SK-N-SH treated with all-trans-retinoic acid at 6 μM for 48 hours (cell line): ENCODE results near the gene PIANP.

Source experiments
- ATAC-seq: fragments of 200-7000 bp; cut with Tn5 transposase; 3 replicates; pipeline ENCODE4 v1.9.1; 2020; ENCODE audit warnings: mild to moderate bottlenecking, moderate library complexity
- ARNTL ChIP-seq: fragments of 450-650 bp; formaldehyde crosslinking; IDR thresholded peaks from 2 replicates; pipeline ENCODE4 v1.5.0; 2020; ENCODE audit warnings: low read depth, mild to moderate bottlenecking, moderate library complexity, borderline replicate concordance
- BACH2 ChIP-seq: fragments of 250-450 bp; sonication (Bioruptor Pico); IDR thresholded peaks from 2 replicates; pipeline ENCODE4 v1.9.0; 2021; ENCODE audit warnings: mild to moderate bottlenecking, borderline replicate concordance
- CSDC2 ChIP-seq: fragments of 250-450 bp; sonication (Bioruptor Pico); IDR thresholded peaks from 2 replicates; pipeline ENCODE4 v1.5.0; 2020; ENCODE audit warnings: mild to moderate bottlenecking, moderate library complexity
- GLIS3 ChIP-seq: fragments of 250-450 bp; sonication (Bioruptor Pico); IDR thresholded peaks from 2 replicates; pipeline ENCODE4 v1.5.0; 2020; ENCODE audit warnings: mild to moderate bottlenecking, moderate library complexity
- ISL1 ChIP-seq: fragments of 250-450 bp; sonication (Bioruptor Pico); IDR thresholded peaks from 2 replicates; pipeline ENCODE4 v2.1.2; 2022; ENCODE audit warnings: mild to moderate bottlenecking, moderate library complexity
- PATZ1 ChIP-seq: fragments of 250-450 bp; sonication (Bioruptor Pico); IDR thresholded peaks from 2 replicates; pipeline ENCODE4 v1.8.0; 2020; ENCODE audit warnings: mild to moderate bottlenecking, moderate library complexity, borderline replicate concordance
- POU6F1 ChIP-seq: fragments of 250-450 bp; sonication (Bioruptor Pico); IDR thresholded peaks from 2 replicates; pipeline ENCODE4 v1.8.0; 2021; ENCODE audit warnings: low read depth, mild to moderate bottlenecking, moderate library complexity, borderline replicate concordance
- PPARA ChIP-seq: fragments of 250-450 bp; sonication (Bioruptor Pico); IDR thresholded peaks from 2 replicates; pipeline ENCODE4 v1.5.0; 2020; ENCODE audit warnings: mild to moderate bottlenecking, borderline replicate concordance
- RARB ChIP-seq: fragments of 250-450 bp; sonication (Bioruptor Pico); IDR thresholded peaks from 2 replicates; pipeline ENCODE4 v1.8.0; 2021; ENCODE audit warnings: mild to moderate bottlenecking, moderate library complexity
- SNAI2 ChIP-seq: fragments of 250-450 bp; sonication (Bioruptor Pico); IDR thresholded peaks from 2 replicates; pipeline ENCODE4 v1.5.0; 2020; ENCODE audit warnings: mild to moderate bottlenecking, moderate library complexity
- TCF4 ChIP-seq: fragments of 250-450 bp; sonication (Bioruptor Pico); IDR thresholded peaks from 2 replicates; pipeline ENCODE4 v1.8.0; 2021; ENCODE audit warnings: mild to moderate bottlenecking, moderate library complexity, borderline replicate concordance
- TOX ChIP-seq: fragments of 250-450 bp; sonication (Bioruptor Pico); IDR thresholded peaks from 2 replicates; pipeline ENCODE4 v1.8.0; 2021; ENCODE audit warnings: mild to moderate bottlenecking, moderate library complexity, borderline replicate concordance
- TSHZ2 ChIP-seq: fragments of 250-450 bp; sonication (Bioruptor Pico); IDR thresholded peaks from 2 replicates; pipeline ENCODE4 v1.5.0; 2020; ENCODE audit warnings: mild to moderate bottlenecking, moderate library complexity
- ZC3H10 ChIP-seq: fragments of 250-450 bp; sonication (Bioruptor Pico); IDR thresholded peaks from 2 replicates; pipeline ENCODE4 v1.5.1; 2021; ENCODE audit warnings: mild to moderate bottlenecking, moderate library complexity
- ZFP3 ChIP-seq: fragments of 250-450 bp; sonication (Bioruptor Pico); IDR thresholded peaks from 2 replicates; pipeline ENCODE4 v1.5.0; 2020; ENCODE audit warnings: mild to moderate bottlenecking, moderate library complexity
- ZFP30 ChIP-seq: fragments of 450-650 bp; formaldehyde crosslinking; IDR thresholded peaks from 2 replicates; pipeline ENCODE4 v1.5.0; 2022; ENCODE audit warnings: mild to moderate bottlenecking, moderate library complexity
- ZNF565 ChIP-seq: fragments of 450-650 bp; formaldehyde crosslinking; conservative IDR thresholded peaks from 2 replicates; pipeline ENCODE4 v1.5.0; 2020; ENCODE audit warnings: low read depth, mild to moderate bottlenecking, moderate library complexity
- ZNF70 ChIP-seq: fragments of 450-650 bp; formaldehyde crosslinking; IDR thresholded peaks from 2 replicates; pipeline ENCODE4 v1.5.0; 2020; ENCODE audit warnings: mild to moderate bottlenecking, moderate library complexity
- TF ChIP-seq, protein P1 (sequence below): fragments of 250-450 bp; sonication (Bioruptor Pico); IDR thresholded peaks from 2 replicates; pipeline ENCODE4 v1.5.1; 2020; ENCODE audit warnings: low read depth, mild to moderate bottlenecking, moderate library complexity
- TF ChIP-seq, protein P2 (sequence below): fragments of 250-450 bp; sonication (Bioruptor Pico); IDR thresholded peaks from 2 replicates; pipeline ENCODE4 v1.5.1; 2021; ENCODE audit warnings: mild to moderate bottlenecking, moderate library complexity

The PIANP gene

GRCh38 chr12:6703631-6704030 lies 3.0 kb upstream of the PIANP start:
- TF ChIP-seq ZFP3 (no peak), ZFP30 (CRISPR knock-in tag) (no peak), BACH2 (CRISPR knock-in tag) (no peak), PPARA (CRISPR knock-in tag) (no peak), TCF4 (CRISPR knock-in tag) (no peak), POU6F1 (CRISPR knock-in tag) (no peak), TOX (CRISPR knock-in tag) (no peak), ZC3H10 (no peak), ZNF70 (CRISPR knock-in tag) (no peak), PATZ1 (CRISPR knock-in tag) (no peak), GLIS3 (CRISPR knock-in tag) (no peak), TSHZ2 (CRISPR knock-in tag) (no peak), ARNTL (CRISPR knock-in tag) (no peak), ZNF565 (CRISPR knock-in tag) (no peak), CSDC2 (CRISPR knock-in tag) (no peak)
- TF ChIP-seq, protein P1, sequence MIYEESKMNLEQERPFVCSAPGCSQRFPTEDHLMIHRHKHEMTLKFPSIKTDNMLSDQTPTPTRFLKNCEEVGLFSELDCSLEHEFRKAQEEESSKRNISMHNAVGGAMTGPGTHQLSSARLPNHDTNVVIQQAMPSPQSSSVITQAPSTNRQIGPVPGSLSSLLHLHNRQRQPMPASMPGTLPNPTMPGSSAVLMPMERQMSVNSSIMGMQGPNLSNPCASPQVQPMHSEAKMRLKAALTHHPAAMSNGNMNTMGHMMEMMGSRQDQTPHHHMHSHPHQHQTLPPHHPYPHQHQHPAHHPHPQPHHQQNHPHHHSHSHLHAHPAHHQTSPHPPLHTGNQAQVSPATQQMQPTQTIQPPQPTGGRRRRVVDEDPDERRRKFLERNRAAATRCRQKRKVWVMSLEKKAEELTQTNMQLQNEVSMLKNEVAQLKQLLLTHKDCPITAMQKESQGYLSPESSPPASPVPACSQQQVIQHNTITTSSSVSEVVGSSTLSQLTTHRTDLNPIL (CRISPR knock-in tag), result no peak
- no peak for ATAC-seq

DNA sequence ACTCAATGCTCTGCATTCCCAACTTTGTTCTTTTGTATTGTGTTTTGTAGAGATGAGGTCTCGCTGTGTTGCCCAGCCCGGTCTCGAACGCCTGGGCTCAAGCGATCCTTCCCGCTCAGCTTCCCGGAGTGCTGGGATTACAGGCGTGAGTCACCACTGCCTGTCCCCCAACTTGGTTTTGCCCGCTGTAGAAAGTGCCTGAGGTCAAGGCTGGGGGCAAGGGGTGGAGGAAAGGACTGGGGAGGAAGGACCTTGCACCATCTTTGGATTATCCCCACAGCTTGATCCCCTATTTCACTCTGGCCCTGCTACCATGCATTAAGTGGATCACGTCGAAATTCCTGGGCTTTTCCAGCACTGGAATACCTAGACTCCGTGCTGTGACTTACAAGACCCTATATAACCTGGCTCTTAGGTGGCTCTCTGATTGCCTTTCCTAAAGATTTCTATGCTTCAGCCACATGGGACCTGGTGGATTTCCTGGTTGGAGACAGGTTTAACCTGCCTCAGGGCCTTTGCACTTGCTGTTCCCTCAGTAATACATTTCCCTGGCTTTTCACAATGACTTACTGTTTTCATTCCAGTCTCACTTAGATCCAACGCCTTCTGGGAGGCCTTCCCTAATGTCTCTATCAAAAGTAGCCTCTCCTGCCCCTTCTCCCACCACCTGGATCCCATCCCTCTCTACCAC lies 608 bp upstream of the PIANP start:
- TF ChIP-seq PATZ1 (CRISPR knock-in tag), result no peak
- TF ChIP-seq, protein P1 (CRISPR knock-in tag), result no peak
- no peak for TF ChIP-seq ISL1
- TF ChIP-seq BACH2 (CRISPR knock-in tag), result no peak
- no peak for TF ChIP-seq ZFP3
- no peak for TF ChIP-seq SNAI2 (CRISPR knock-in tag)
- no peak for TF ChIP-seq ZNF565 (CRISPR knock-in tag)
- TF ChIP-seq, protein P2, sequence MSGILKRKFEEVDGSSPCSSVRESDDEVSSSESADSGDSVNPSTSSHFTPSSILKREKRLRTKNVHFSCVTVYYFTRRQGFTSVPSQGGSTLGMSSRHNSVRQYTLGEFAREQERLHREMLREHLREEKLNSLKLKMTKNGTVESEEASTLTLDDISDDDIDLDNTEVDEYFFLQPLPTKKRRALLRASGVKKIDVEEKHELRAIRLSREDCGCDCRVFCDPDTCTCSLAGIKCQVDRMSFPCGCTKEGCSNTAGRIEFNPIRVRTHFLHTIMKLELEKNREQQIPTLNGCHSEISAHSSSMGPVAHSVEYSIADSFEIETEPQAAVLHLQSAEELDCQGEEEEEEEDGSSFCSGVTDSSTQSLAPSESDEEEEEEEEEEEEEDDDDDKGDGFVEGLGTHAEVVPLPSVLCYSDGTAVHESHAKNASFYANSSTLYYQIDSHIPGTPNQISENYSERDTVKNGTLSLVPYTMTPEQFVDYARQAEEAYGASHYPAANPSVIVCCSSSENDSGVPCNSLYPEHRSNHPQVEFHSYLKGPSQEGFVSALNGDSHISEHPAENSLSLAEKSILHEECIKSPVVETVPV (CRISPR knock-in tag), result no peak
- no peak for TF ChIP-seq TOX (CRISPR knock-in tag)
- no peak for TF ChIP-seq RARB
- no peak for ATAC-seq
